Stimulated activated effector memory CD8-positive, alpha-beta T cell treated with anti-CD3 and anti-CD28 coated beads, Interleukin-12 subunit alpha, Interleukin-12 subunit beta, amount 100 ng/mL, for 72 hours (primary cell): ENCODE measurements around the gene CCNL2.
"Not testable (repeated sequence)": the region's sequence is repeated elsewhere in the genome, so short reads cannot be mapped to it uniquely, and the experiment has no call there.

Experiments
- ATAC-seq: fragments of 150-1000 bp; cut with Tn5 transposase; 2 replicates; pipeline ENCODE4 v1.10.0; 2021
- DNase-seq, 2 donors: peaks; one replicate each; pipeline ENCODE4 v3.0.0; 2021 to 2022; ENCODE audit warnings: low spot score in 2 of 2
- H3K27ac Mint-ChIP-seq: one replicate; pipeline ENCODE4 v1.8.0; 2022; ENCODE audit warnings: mild to moderate bottlenecking, mixed read lengths
- H3K36me3 Mint-ChIP-seq: one replicate; pipeline ENCODE4 v1.8.0; 2022; ENCODE audit warnings: mild to moderate bottlenecking, mixed read lengths
- H3K4me1 Mint-ChIP-seq: one replicate; pipeline ENCODE4 v1.8.0; 2022; ENCODE audit warnings: mixed read lengths
- H3K4me3 Mint-ChIP-seq: one replicate; pipeline ENCODE4 v1.8.0; 2022; ENCODE audit warnings: mild to moderate bottlenecking, mixed read lengths
- H3K9me3 Mint-ChIP-seq: one replicate; pipeline ENCODE4 v1.8.0; 2022; ENCODE audit warnings: mixed read lengths

Gene CCNL2

GRCh38 chr1:1376551-1377226 lies 22.4 kb downstream of the CCNL2 start:
- DNase-seq: no peak
- ATAC-seq: no peak
- peaks cover 13% of the 10 kb centered on the region for H3K36me3 Mint-ChIP-seq
- H3K27ac Mint-ChIP-seq: no peak overlapping the region
- peaks cover 21% of the 10 kb centered on the region for H3K4me1 Mint-ChIP-seq
- no peaks in the 10 kb centered on the region for H3K9me3 Mint-ChIP-seq
- H3K4me3 Mint-ChIP-seq: peak overlapping the region; percentile 85

- Mint-ChIP-seq H3K4me3 (peak within 1 kb of the TSS; percentile 85), H3K36me3 (peaks cover 13% of the 10 kb centered on the region), H3K27ac (peak within 1 kb of the TSS; percentile 96), H3K4me1 (peaks cover 20% of the 10 kb centered on the region), H3K9me3 (no peaks in the 10 kb centered on the region)
- ATAC-seq (peak; percentile 94), DNase-seq (peak; percentile 89 to 96)
Observed at GRCh38 chr1:1374929-1375662, 24.0 kb downstream of the CCNL2 start, which contains the start of gene AURKAIP1. Gene AURKAIP1 (minus strand): TSS chr1:1375207. CDS start chr1:1374756, 451 bp downstream.

DNA sequence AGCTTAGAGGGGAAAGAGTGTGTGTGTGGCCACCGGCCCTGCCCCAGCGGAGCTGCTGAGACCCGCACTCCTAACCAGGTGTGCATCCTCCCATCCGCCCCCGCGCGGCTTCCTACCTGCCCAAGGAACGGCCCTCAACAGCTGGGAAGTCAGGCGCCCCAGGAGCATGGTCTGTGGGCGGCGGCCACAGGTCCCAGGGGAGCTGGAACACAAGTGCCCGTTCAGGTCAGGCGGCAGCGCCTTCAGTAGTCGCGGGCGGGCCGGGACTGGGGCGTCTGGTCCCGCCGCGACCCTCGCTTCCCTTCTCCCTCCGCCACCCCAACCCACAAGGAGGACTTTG lies 24.6 kb downstream of the CCNL2 start:
- Mint-ChIP-seq H3K4me3 (peak overlapping the region; percentile 85), H3K4me1 (peaks cover 20% of the 10 kb centered on the region), H3K9me3 (no peaks in the 10 kb centered on the region), H3K27ac (peak overlapping the region; percentile 96), H3K36me3 (peaks cover 13% of the 10 kb centered on the region)
- ATAC-seq: no peak
- no peak for DNase-seq

GRCh38 chr1:1373815-1374588 lies 25.1 kb downstream of the CCNL2 start:
- Mint-ChIP-seq H3K4me3 (peak overlapping the region; percentile 85), H3K36me3 (peaks cover 13% of the 10 kb centered on the region), H3K9me3 (no peaks in the 10 kb centered on the region), H3K27ac (peak overlapping the region; percentile 96), H3K4me1 (peaks cover 20% of the 10 kb centered on the region)
- ATAC-seq (no peak), DNase-seq (no peak)

DNA sequence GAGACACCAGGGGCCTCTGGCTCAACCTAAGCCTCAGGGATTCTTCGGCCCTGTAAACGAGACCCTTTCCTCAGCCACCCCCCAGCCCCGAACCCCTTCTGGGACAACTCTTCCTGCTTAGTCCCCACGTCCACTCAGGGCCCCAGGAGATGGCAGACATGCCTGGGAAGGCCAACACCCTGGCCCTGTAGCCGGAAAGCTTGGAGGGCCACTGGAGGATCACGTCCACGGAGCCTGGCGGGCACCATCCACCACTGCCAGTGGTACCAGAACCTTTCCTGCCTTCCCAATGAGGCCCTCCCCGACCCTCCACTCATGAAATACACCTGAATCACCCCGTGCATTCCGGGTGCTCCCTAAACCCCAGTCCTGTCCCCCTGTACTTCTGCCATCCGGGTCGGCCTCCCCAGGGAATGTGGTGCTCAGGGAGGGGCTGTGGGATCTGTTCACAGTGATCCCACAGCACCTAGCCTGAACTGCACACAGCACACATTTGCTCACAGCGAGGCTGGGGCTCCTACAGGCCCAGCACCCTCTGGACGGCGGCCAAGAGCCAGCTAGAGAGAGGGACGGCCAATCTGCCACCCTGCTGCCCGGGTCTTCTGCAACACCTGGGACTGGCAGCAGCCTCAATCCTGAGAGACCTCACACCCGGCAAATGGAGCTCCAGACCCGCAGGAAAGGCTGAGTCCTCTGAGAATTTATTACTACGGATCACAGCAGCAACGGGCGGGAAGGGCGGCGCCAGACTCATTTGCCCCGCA lies 25.9 kb downstream of the CCNL2 start:
- peaks cover 13% of the 10 kb centered on the region for H3K36me3 Mint-ChIP-seq
- H3K27ac Mint-ChIP-seq: peak overlapping the region; percentile 96
- DNase-seq: no peak
- H3K9me3 Mint-ChIP-seq: no peaks in the 10 kb centered on the region
- H3K4me3 Mint-ChIP-seq: peak overlapping the region; percentile 85
- ATAC-seq: no peak
- H3K4me1 Mint-ChIP-seq: peaks cover 20% of the 10 kb centered on the region

GRCh38 chr1:1371746-1372711 lies 27.1 kb downstream of the CCNL2 start:
- DNase-seq: peak; percentile 89 to 94
- no peaks in the 10 kb centered on the region for H3K9me3 Mint-ChIP-seq
- H3K36me3 Mint-ChIP-seq: peaks cover 13% of the 10 kb centered on the region
- H3K4me3 Mint-ChIP-seq: peak overlapping the region; percentile 29
- H3K4me1 Mint-ChIP-seq: peaks cover 20% of the 10 kb centered on the region
- ATAC-seq: peak; percentile 59
- no peak overlapping the region for H3K27ac Mint-ChIP-seq

DNA sequence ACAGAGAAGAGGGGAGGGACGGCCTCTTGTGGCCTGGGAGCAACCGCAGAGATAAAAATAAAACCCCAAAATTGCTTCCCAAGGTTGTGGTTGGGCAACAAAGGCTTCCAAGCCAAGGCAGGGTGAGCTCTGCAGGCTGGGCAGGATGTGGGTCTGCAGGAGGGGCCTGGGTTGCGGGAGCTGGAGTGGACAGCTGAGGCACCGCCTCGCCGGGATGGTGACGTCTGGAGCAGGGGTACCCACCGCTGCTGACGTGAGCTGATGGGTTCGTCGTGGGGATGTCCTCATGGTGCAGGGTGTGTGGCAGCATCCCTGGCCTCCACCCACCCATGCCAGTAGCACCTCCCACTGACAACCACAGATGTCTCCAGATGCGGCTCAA lies 27.8 kb downstream of the CCNL2 start:
- Mint-ChIP-seq H3K4me1 (peaks cover 16% of the 10 kb centered on the region), H3K27ac (no peak overlapping the region), H3K36me3 (peaks cover 13% of the 10 kb centered on the region), H3K4me3 (peak overlapping the region; percentile 29), H3K9me3 (no peaks in the 10 kb centered on the region)
- ATAC-seq (peak; percentile 14), DNase-seq (no peak)

- H3K4me1 Mint-ChIP-seq: peaks cover 13% of the 10 kb centered on the region
- H3K27ac Mint-ChIP-seq: no peak overlapping the region
- H3K36me3 Mint-ChIP-seq: peaks cover 13% of the 10 kb centered on the region
- H3K4me3 Mint-ChIP-seq: peak overlapping the region; percentile 29
- no peaks in the 10 kb centered on the region for H3K9me3 Mint-ChIP-seq
- ATAC-seq (no peak), DNase-seq (no peak)
Observed at GRCh38 chr1:1370771-1371300, 28.3 kb downstream of the CCNL2 start.

- not testable (repeated sequence) for H3K4me3 Mint-ChIP-seq, H3K9me3 Mint-ChIP-seq, H3K36me3 Mint-ChIP-seq, H3K27ac Mint-ChIP-seq, DNase-seq, ATAC-seq
- H3K4me1 Mint-ChIP-seq: peaks cover 13% of the 10 kb centered on the region
Observed at GRCh38 chr1:1370094-1370493, 29.0 kb downstream of the CCNL2 start.

- Mint-ChIP-seq H3K4me3 (no peak overlapping the region), H3K9me3 (no peaks in the 10 kb centered on the region), H3K36me3 (peaks cover 5% of the 10 kb centered on the region), H3K27ac (no peak overlapping the region), H3K4me1 (peaks cover 5% of the 10 kb centered on the region)
- DNase-seq: no peak
- no peak for ATAC-seq
Observed at GRCh38 chr1:1367315-1367714, 31.8 kb downstream of the CCNL2 start.

GRCh38 chr1:1366699-1367066 lies 32.5 kb downstream of the CCNL2 start:
- no peaks in the 10 kb centered on the region for H3K4me1 Mint-ChIP-seq

GRCh38 chr1:1365875-1366698 lies 33.0 kb downstream of the CCNL2 start:
- no peak for DNase-seq
- H3K4me3 Mint-ChIP-seq: no peak overlapping the region
- H3K36me3 Mint-ChIP-seq: no peaks in the 10 kb centered on the region
- no peaks in the 10 kb centered on the region for H3K4me1 Mint-ChIP-seq
- no peak overlapping the region for H3K27ac Mint-ChIP-seq
- ATAC-seq: no peak
- no peaks in the 10 kb centered on the region for H3K9me3 Mint-ChIP-seq

More at GRCh38 chr1:1366699-1367066, 32.5 kb downstream of the CCNL2 start:
- ATAC-seq (no peak), DNase-seq (no peak)
- H3K27ac Mint-ChIP-seq: no peak overlapping the region
- H3K36me3 Mint-ChIP-seq: no peaks in the 10 kb centered on the region
- H3K9me3 Mint-ChIP-seq: no peaks in the 10 kb centered on the region
- no peak overlapping the region for H3K4me3 Mint-ChIP-seq

GRCh38 chr1:1364266-1364665 lies 34.9 kb downstream of the CCNL2 start:
- Mint-ChIP-seq H3K27ac (no peak overlapping the region), H3K4me3 (no peak overlapping the region), H3K36me3 (no peaks in the 10 kb centered on the region), H3K4me1 (no peaks in the 10 kb centered on the region), H3K9me3 (no peaks in the 10 kb centered on the region)
- ATAC-seq: no peak
- no peak for DNase-seq
